ENCODE measurements around the gene KCNK2.

Gene KCNK2

DNA sequence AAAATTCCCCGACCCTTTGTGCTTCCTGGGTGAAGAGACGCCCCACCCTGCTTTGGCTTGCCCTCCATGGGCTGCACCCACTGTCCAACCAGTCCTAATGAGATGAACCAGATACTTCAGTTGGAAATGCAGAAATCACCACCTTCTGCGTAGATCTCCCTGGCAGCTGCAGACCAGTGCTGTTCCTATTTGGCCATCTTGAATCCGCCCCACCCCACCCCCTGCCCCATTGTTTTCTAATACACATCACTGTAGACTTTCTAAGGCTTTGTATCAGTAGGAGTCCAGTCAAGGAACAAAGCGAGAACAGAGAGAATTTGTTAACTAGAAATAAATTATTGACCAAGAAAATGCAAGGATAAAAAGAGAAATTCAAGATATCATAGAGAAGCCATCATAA, 178.2 kb downstream of the KCNK2 start:
- no peak for DNase-seq

DNA sequence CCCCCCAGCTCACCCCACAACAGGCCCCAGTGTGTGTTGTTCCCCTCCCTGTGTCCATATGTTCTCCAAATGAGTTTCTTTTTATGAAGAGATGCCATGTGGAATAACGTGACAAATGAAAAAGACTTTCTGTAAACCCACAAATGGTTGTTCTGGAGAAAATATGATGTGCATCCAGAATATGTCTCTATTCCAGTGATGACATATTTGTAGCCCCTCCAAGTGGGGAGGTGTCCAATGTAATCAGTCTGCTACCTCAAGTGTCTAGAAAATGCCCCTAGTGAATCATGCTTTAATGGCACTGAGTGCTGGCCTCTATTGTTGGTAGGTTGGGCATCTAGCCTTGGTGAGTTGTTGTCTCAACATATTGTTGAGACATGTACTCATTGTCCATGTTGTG, 179.6 kb downstream of the KCNK2 start:
- no peak for DNase-seq

DNA sequence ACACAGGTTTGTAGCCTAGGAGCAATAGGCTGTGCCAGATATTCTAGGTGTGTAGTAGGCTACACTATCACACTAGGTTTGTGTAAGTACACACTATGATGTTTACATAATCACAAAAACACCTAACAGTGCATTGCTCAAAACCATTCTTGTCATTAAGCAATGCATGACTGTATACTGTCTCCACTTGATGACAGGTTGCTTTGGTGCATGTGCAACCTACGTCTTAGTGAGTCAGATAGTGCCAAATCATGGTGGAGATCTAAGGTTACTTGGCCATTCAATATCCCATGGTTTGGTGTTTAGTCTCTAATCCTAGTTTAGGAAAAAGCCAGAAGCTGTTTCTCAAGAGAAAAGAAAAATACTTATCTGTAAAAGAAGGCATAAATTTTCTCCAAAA, 181.1 kb downstream of the KCNK2 start:
- DNase-seq, result no peak

DNA sequence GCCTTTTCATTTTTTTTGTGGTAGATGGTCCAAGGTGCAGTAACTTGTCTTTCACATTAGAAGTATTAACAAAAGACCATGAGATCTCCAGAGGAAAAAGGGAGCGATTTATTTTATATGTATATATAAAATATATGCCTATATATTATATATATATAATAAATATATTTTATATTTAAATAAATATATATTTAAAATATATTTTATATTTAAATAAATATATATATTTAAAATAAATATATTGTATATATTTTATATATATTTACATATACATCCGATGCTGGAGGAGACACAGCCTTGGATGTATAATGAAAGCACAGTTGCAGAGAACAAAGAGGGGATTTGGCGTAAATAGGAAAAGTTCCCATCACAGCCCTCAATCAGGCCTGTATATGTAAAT, 182.1 kb downstream of the KCNK2 start:
- no peak for DNase-seq

GRCh38 chr1:215267495-215267894, 185.0 kb downstream of the KCNK2 start:
- no peak for DNase-seq

DNA sequence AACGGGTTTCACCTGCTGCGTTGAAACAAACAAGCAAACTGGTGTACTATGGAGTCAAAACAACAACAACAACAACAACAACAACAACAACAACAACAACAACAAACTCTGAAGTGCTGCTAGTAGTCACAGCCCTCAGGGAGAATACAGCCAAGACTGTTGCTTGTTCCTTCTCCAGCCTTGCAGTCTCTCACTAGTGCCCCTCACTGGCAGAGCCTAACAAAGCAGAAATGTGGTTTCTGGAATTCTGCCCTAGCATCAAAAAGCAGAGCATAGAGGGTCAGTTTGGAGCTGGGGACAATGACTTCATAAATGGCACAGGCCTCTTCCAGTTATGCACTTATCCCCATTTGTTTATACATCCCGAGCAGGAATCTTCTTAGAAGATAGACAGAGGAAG, 187.4 kb downstream of the KCNK2 start:
- no peak for DNase-seq

DNA sequence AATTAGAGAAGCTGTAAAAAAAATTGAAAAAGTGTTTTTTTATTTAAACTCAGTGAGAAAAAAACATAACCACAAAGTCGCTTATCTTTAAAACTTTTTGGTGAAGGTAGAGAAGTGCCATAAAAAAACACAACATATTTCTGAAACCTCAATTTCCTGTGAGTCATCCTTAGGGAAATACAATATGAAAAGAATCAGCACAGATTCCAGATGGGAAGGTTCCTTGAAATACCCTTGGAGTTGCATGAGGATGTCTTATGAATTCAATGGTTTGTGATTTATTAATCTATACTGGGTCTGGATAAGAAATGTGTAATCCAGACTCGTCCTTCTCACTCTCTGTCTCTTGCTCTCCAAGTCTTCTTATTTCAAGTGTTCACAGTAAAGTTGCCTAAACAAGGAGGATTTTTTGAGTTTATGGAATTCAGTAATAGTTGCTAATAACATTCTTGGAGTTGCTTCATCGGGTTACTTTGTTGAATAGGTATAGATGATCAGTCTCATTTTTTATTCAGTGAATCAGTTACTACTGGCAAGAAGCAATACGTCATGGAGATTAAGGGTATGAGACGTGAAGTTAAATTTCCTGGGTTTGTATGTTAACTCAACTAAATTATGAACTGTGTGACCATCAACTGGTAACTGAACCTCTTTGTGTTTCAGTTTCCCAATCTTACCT, 191.4 kb downstream of the KCNK2 start:
- no peak for DNase-seq

GRCh38 chr1:215276582-215276981, 194.0 kb downstream of the KCNK2 start:
- DNase-seq, result no peak

- DNase-seq, result no peak
These were observed 195.0 kb downstream of the KCNK2 start for GRCh38 chr1:215277532-215277931.

GRCh38 chr1:215279682-215280081, 197.1 kb downstream of the KCNK2 start:
- DNase-seq, result no peak

DNA sequence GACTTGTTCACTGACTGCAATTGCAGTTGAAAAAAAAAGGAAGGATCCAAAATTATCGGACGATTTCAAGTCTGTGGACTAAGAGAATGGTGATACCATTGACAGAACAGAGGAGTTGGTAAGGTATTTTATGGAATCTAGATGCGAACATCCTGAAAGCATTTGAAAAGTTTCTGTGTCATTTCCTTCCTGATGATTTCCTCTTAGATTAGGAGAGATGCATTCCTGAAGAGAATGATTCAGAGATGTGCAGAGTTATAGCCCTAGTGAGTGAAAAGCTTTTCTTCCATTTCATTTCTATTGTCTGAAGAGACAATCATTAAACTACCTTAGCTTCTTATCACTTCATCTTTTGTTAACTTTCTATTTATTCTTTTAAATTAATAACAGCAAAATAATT, 200.0 kb downstream of the KCNK2 start:
- DNase-seq, result no peak

DNA sequence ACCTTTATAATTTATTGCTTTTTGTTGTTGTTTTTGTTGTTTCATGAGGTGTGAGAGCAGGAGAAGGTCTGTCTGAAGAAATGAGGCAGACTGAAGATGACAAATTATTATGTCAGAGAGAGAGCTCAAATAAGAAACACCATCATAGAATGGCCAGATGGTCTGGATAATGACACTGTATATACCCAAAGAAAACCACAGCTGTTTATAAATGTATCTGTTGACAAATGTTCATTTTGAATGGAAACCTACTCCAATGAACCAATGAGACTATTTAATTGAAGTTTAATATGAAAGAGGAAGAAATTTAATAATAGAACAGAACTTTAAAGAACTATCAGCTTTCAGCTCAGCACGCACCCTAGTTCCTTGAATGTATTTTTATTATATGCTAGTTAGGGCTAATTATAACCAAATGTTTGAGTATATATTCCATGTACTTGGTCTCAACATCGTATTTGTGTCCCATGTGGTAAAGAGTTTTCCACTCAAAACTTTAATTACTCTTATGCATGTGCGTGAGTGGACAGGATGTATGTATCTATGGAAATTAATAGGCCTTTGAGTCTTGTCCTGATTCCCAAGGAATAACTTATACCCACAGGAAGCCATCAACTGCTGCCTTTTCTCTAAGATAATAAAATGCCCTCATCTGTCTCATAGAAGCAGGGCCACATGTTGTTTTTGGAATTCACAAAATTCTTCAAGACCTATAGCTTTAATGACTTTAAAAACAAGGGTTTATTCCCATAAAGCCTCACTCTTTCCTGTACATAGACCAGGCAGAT, 202.7 kb downstream of the KCNK2 start:
- no peak for DNase-seq

All from COR-L47 (cell line).